GM19452 (cell line): ENCODE measurements around the gene TAMM41.
"Not testable (repeated sequence)": the region's sequence is repeated elsewhere in the genome, so short reads cannot be mapped to it uniquely, and the experiment has no call there.

Experiments
- ATAC-seq: cut with Tn5 transposase; IDR thresholded peaks from one replicate; pipeline ENCODE4 v1.9.1; 2021; ENCODE audit not compliant: unreplicated experiment

Gene TAMM41, protein sequence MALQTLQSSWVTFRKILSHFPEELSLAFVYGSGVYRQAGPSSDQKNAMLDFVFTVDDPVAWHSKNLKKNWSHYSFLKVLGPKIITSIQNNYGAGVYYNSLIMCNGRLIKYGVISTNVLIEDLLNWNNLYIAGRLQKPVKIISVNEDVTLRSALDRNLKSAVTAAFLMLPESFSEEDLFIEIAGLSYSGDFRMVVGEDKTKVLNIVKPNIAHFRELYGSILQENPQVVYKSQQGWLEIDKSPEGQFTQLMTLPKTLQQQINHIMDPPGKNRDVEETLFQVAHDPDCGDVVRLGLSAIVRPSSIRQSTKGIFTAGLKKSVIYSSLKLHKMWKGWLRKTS

GRCh38 chr3:11846281-11847266 lies at the start of gene TAMM41:
TAMM41 (minus strand) TSS chr3:11846885; CDS start chr3:11846636, 249 bp downstream.
- peak; percentile 100 for ATAC-seq

DNA sequence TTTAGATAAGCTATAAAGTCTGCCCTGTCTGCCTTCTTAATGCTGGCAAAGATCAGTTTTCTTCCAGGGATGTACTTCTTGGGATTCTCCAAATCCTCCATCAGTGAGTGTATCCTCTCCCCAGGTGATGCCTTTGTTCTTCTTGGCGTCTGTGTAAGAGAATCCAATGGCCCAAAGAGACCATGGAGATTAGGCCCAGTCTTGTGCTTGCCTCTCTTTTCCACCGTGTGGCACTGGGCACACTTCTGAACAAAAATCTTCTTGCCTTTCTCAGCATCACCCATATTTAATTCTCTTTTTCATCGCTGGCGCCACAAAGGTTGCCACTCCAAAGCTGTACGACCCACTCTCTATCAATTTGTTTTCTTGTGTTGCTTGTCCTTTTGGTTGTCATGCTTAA lies 32.2 kb upstream of the TAMM41 start:
- ATAC-seq = no peak

GRCh38 chr3:11874707-11875106 lies 28.0 kb upstream of the TAMM41 start:
- ATAC-seq = not testable (repeated sequence)

GRCh38 chr3:11863739-11864138 lies 17.1 kb upstream of the TAMM41 start:
- ATAC-seq = not testable (repeated sequence)

DNA sequence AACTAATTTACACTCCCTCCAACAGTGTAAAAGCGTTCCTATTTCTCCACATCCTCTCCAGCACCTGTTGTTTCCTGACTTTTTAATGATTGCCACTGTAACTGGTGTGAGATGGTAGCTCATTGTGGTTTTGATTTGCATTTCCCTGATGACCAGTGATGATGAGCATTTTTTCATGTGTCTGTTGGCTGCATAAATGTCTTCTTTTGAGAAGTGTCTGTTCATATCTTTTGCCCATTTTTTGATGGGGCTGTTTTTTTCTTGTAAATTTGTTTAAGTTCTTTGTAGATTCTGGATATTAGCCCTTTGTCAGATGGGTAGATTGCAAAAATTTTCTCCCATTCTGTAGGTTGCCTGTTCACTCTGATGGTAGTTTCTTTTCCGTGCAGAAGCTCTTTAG lies 15.9 kb upstream of the TAMM41 start:
- ATAC-seq = not testable (repeated sequence)

- not testable (repeated sequence) for ATAC-seq
These were observed 15.5 kb upstream of the TAMM41 start for GRCh38 chr3:11862145-11862544.

DNA sequence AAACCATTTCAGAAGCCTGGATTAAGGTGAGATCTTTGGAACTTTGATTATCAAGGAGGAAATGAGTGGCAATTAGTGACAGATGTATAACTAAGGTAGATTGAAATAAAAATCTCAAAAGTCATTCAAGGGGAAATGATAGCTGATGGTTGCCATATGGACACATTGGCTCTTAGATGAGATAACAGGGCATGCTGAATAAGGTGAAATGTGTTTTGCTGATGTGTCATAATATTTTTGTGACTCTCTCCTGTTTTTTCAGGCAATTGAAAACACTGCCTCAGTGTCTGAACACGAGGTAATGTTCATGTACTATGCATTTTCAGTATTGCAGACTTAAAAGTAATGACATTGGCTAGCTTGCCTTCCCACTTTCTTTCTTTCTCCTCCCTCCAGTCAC lies 13.5 kb upstream of the TAMM41 start:
- not testable (repeated sequence) for ATAC-seq

GRCh38 chr3:11853450-11853849 lies 6.8 kb upstream of the TAMM41 start:
- ATAC-seq = no peak

- ATAC-seq = no peak
These were observed 3.3 kb upstream of the TAMM41 start for GRCh38 chr3:11850003-11850402.

- ATAC-seq = no peak
These were observed 922 bp upstream of the TAMM41 start for GRCh38 chr3:11847607-11848006.

DNA sequence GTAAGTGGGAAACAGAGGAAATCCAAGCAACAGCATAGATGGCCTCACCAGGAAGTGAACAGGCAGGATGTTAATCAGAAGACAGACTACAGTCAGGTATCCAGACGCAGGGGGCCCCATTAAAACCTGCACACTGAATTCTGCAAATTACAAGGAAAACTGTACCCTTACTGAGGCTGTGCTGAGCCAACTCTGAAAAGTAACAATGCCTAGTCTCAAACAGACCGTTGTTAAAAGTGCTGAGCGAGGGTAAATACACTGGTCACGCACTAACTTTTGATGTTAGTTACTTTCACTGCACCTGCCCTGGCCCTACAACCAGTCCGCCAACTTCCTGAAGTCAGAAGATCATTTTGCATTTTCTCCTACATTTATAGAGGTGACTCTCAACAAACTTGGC lies 1.0 kb downstream of the TAMM41 start:
- ATAC-seq = no peak

DNA sequence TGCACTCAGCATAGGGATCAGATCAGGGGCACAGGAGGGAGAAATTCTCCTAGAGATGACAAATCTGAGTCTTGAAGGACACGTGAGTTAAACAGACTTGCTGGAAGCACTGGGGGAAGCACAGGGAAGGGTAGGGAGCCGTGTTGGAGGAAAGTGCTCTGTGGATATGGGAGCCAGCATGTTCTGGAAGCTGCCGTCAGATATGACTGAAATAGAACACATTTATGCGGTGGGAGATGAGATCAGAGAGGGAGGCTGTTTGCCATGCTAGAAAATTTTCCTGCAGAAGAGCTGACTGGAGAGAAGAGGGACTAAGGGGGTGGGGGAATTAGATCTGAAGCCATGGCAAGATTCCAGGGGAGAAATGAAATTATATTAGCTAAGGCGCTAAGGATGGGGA lies 1.8 kb downstream of the TAMM41 start:
- ATAC-seq = no peak

- ATAC-seq = no peak
These were observed 11.6 kb downstream of the TAMM41 start for GRCh38 chr3:11835028-11835639.

DNA sequence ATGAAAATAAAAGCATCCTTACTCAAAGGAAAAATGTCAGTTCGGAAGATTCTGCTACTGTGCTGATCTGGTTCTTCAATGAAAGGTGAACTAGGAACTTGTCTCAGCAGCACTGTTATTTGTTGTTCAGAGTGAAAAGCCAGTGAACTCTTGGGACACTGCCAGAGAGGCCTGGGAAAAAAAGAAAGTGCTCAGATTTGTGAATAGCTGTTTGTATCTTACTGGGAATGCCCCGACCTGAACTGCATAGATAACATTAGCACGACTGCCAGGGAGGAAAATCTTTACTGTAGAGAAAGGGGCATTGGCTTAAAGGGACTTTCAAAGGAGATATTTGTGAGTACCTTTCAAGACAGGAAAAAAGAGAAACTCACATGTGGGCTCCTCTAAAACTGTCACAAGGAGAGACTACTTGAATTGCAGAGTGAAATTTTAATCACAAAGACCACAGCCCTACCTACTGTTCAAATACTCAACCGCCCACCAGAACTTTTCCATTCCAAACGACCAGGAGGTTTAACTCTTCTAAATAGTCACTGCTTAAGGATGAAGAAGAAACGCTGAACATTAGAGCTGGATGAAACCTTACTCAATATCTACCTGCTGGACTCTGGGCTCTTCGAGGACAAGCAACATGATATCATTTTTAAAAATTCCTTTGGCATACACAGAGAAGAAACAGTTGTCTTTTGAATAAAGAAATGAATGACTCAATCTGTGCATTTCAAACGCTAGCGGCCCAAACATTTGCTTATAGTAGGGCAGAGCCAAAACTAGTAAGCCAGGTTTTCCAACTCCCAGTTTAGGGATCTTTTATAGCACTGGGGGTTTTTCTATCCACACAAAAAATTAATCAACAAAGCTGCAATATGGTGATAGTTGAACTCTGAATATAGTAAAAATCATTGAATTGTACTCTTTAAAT lies 13.4 kb downstream of the TAMM41 start:
- ATAC-seq = no peak

GRCh38 chr3:11829416-11829815 lies 17.3 kb downstream of the TAMM41 start:
- ATAC-seq = no peak

DNA sequence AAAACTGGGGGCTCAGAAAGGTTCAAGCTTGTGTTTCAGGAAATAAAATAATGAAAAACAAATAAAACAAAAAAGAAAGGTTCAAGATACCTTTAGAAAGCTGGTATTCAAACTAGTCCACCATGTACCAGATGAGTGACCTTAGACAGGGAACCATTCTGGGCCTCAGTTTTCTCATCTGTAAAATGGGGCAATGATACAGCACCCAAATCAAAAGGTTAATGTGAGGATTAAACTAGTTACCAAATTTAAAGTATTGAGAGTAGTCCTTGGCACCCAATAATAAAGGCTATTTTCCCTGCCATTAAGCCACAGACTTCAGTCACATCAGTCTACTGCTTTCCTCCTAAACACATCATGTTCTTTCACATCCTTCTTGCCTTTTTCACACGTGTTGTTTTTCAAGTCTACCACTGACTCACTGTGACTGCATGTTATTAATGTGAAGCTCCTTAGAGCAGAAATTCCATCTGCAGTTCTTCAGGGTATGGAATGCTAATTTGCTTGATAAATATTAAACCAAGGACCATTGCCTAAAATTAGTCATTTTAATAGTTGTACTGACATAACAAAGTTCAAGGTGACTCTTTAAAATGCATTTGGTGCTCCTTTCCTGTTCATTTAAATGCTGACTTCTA lies 19.9 kb downstream of the TAMM41 start:
- ATAC-seq = no peak

GRCh38 chr3:11825301-11825700 lies 21.4 kb downstream of the TAMM41 start:
- no peak for ATAC-seq

GRCh38 chr3:11820531-11821041 lies 26.1 kb downstream of the TAMM41 start:
- peak; percentile 73 for ATAC-seq

DNA sequence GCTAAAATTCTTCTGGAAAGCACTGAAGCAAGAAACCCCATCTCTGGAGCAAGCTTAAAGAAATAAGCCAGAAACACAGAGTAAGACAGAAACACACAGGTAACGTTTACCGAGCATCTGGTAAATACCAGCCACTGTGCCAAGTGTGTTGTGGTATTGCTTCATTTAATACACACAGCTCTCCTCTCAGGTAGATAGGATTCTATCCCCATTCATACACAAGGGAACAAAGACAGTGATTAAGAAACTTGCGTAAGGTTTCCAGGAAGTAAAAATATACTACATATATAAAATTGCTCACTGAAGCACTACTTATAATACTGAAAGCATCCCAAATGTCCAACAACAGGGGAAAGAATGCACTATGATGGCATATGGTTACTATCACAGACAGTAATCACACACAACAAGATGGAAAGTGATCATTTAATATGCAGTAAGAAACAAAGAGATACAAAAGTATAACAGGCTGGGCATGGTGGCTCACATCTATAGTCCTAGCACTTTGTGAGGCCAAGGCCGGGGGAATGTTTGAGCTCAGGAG lies 27.5 kb downstream of the TAMM41 start:
- ATAC-seq = no peak
